HG03175 (cell line): ENCODE measurements around the gene AK1.

ENCODE experiments used
- ATAC-seq: cut with Tn5 transposase; IDR thresholded peaks from one replicate; pipeline ENCODE4 v1.9.1; 2021; ENCODE audit warnings: mild to moderate bottlenecking, moderate library complexity; ENCODE audit not compliant: unreplicated experiment

The AK1 gene

GRCh38 chr9:127826253-127826913 lies 51.1 kb downstream of the AK1 start:
- ATAC-seq, result no peak

- no peak for ATAC-seq
These were observed 52.0 kb downstream of the AK1 start for GRCh38 chr9:127825319-127826051.

- no peak for ATAC-seq
These were observed 55.4 kb downstream of the AK1 start for GRCh38 chr9:127822108-127822507.

- ATAC-seq, result no peak
These were observed 58.9 kb downstream of the AK1 start for GRCh38 chr9:127818574-127818973.

- no peak for ATAC-seq
These were observed 59.5 kb downstream of the AK1 start for GRCh38 chr9:127817881-127818434.

- no peak for ATAC-seq
These were observed 60.7 kb downstream of the AK1 start for GRCh38 chr9:127816728-127817127.
